Esophagus muscularis mucosa (tissue), 3 donors: Measurements from ENCODE around the gene HSD11B2.

Source experiments
- POLR2A ChIP-seq: fragments of 450-650 bp; IDR thresholded peaks from one replicate; pipeline ENCODE4 v1.6.1; 2017; ENCODE audit warnings: antibody characterized with exemption, moderate library complexity, mild to moderate bottlenecking, low read depth
- POLR2AphosphoS5 ChIP-seq, 2 donors: sonication (generic); formaldehyde crosslinking; IDR thresholded peaks; one replicate each; pipeline ENCODE4 v1.6.1; 2017; ENCODE audit warnings: antibody characterized with exemption in 2 of 2
- TF ChIP-seq, protein P1 (sequence below), 3 experiments: fragments of 200-600 bp in 2 of 3; fragments of 450-650 bp in 1 of 3; sonication (generic) in 2 of 3; IDR thresholded peaks; one replicate each; pipeline ENCODE4 v1.5.1; 2017 to 2019; ENCODE audit warnings: antibody characterized with exemption in 3 of 3, mild to moderate bottlenecking in 2 of 3, moderate library complexity in 1 of 3

- TF ChIP-seq, protein P1, sequence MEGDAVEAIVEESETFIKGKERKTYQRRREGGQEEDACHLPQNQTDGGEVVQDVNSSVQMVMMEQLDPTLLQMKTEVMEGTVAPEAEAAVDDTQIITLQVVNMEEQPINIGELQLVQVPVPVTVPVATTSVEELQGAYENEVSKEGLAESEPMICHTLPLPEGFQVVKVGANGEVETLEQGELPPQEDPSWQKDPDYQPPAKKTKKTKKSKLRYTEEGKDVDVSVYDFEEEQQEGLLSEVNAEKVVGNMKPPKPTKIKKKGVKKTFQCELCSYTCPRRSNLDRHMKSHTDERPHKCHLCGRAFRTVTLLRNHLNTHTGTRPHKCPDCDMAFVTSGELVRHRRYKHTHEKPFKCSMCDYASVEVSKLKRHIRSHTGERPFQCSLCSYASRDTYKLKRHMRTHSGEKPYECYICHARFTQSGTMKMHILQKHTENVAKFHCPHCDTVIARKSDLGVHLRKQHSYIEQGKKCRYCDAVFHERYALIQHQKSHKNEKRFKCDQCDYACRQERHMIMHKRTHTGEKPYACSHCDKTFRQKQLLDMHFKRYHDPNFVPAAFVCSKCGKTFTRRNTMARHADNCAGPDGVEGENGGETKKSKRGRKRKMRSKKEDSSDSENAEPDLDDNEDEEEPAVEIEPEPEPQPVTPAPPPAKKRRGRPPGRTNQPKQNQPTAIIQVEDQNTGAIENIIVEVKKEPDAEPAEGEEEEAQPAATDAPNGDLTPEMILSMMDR (IDR thresholded peaks at IDR 0.05), result no peak
- TF ChIP-seq POLR2A (no peak), POLR2AphosphoS5 (IDR thresholded peaks at IDR 0.05) (no peak)
Observed at GRCh38 chr16:67409631-67410030, 21.3 kb upstream of the HSD11B2 start.
